ENCODE measurements around the gene FOXP1.
A peak's percentile ranks its signal among the peaks of the same experiment; 100 is the strongest.

The FOXP1 gene

DNA sequence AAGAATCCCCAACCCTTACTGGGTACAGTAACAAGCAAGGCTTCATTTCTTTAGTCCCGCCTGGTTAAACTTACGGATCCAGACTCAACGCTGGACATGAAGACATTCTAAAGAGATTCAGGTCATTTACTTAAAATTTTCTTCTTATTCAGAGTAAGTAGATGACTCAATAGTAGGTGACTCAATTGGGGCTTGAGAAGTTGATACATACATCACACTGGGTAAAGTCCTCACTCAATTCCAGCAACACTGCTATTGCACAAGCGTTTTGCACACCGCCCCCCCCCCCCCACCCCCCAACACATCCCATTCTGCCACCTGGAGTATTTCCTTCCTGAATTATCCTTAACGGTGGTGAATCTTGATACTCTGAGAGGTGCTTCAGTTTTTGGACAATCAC lies 610.0 kb downstream of the FOXP1 start:
- no peaks in the 10 kb centered on the region for H3K27me3 Mint-ChIP-seq (ENCODE audit: low read depth)
- no peak overlapping the region for H3K27ac Mint-ChIP-seq
- no peaks in the 10 kb centered on the region for H3K9me3 Mint-ChIP-seq
- peaks cover 5% of the 10 kb centered on the region for H3K4me1 Mint-ChIP-seq
- TF ChIP-seq, protein P1, sequence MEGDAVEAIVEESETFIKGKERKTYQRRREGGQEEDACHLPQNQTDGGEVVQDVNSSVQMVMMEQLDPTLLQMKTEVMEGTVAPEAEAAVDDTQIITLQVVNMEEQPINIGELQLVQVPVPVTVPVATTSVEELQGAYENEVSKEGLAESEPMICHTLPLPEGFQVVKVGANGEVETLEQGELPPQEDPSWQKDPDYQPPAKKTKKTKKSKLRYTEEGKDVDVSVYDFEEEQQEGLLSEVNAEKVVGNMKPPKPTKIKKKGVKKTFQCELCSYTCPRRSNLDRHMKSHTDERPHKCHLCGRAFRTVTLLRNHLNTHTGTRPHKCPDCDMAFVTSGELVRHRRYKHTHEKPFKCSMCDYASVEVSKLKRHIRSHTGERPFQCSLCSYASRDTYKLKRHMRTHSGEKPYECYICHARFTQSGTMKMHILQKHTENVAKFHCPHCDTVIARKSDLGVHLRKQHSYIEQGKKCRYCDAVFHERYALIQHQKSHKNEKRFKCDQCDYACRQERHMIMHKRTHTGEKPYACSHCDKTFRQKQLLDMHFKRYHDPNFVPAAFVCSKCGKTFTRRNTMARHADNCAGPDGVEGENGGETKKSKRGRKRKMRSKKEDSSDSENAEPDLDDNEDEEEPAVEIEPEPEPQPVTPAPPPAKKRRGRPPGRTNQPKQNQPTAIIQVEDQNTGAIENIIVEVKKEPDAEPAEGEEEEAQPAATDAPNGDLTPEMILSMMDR (IDR thresholded peaks at IDR 0.05; ENCODE audit: unreplicated experiment in 3 of 3): no peak
- no peak overlapping the region for H3K4me3 Mint-ChIP-seq
- H3K36me3 Mint-ChIP-seq (ENCODE audit: low read depth): peaks cover 81% of the 10 kb centered on the region

DNA sequence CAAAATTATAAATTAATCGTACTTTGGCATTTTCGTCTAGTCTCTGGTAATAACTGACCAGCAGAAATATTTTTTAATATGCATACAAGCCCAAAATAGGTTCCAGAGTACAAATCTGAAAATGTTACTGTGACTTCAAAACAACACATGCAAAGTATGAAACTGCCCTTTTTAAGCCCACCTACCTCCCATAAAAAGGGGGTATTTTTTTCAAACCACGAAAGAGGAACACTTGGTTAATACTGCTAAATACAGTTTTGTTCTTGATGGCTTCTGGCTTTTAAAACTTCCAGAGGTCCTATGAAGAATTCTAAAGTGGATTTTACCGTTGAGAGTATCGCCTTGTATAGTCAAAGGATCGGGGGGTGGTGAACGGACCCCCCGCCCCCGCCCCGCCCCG lies 610.7 kb downstream of the FOXP1 start:
- no peak overlapping the region for H3K27ac Mint-ChIP-seq
- peaks cover 5% of the 10 kb centered on the region for H3K4me1 Mint-ChIP-seq
- peaks cover 80% of the 10 kb centered on the region for H3K36me3 Mint-ChIP-seq (ENCODE audit: low read depth)
- H3K9me3 Mint-ChIP-seq: no peaks in the 10 kb centered on the region
- TF ChIP-seq, protein P1 (IDR thresholded peaks at IDR 0.05; ENCODE audit: unreplicated experiment in 3 of 3): no peak
- no peaks in the 10 kb centered on the region for H3K27me3 Mint-ChIP-seq (ENCODE audit: low read depth)
- H3K4me3 Mint-ChIP-seq: no peak overlapping the region

DNA sequence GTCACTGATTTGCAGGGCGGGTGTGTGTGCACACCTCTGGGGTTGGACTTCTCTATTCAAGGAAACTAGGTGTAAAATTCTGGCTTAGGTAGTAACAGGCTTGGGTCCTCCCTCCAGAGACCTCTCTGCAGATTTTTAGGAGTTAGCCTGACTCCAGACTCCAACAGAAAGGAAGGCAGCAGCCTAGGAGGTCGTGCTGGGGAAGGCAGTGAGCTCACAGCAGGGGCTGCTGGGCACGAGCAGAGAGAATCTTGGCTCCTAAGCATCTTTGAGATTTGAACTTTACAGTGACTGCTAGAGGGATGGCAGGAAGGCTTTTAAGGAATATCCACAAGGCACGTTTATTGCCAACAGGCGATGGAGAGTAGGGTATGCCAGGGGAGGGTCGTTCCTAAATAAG lies 612.6 kb downstream of the FOXP1 start:
- no peak overlapping the region for H3K4me3 Mint-ChIP-seq
- TF ChIP-seq, protein P1 (IDR thresholded peaks at IDR 0.05; ENCODE audit: unreplicated experiment in 3 of 3): no peak
- H3K27ac Mint-ChIP-seq: peak overlapping the region in 1 of 3 experiments; percentile 40
- H3K27me3 Mint-ChIP-seq (ENCODE audit: low read depth): no peaks in the 10 kb centered on the region
- H3K36me3 Mint-ChIP-seq (ENCODE audit: low read depth): peaks cover 66% of the 10 kb centered on the region
- no peaks in the 10 kb centered on the region for H3K9me3 Mint-ChIP-seq
- H3K4me1 Mint-ChIP-seq: peaks cover 5% of the 10 kb centered on the region

DNA sequence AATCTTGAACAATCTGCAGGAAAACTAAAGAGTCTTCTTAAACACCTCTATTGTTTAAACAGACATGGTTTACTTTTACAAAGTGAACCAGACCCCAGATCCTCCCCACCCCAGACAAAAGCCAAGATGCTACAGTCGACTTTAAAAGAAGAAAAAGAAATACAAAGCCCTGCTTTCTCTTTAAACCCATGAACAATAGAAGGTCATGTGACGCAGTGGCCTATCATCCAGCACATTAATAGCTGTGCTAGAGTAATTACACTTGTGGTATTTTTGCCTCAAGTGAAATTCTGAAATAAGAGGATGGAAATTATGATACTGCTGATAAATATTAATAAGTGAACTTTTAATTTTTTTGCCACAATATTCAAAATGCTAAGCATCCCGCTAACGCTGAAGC lies 613.4 kb downstream of the FOXP1 start:
- H3K4me3 Mint-ChIP-seq: no peak overlapping the region
- no peaks in the 10 kb centered on the region for H3K27me3 Mint-ChIP-seq (ENCODE audit: low read depth)
- no peaks in the 10 kb centered on the region for H3K9me3 Mint-ChIP-seq
- H3K36me3 Mint-ChIP-seq (ENCODE audit: low read depth): peaks cover 64% of the 10 kb centered on the region
- peaks cover 5% of the 10 kb centered on the region for H3K4me1 Mint-ChIP-seq
- peak overlapping the region in 1 of 3 experiments; percentile 3 for H3K27ac Mint-ChIP-seq
- TF ChIP-seq, protein P1 (IDR thresholded peaks at IDR 0.05; ENCODE audit: unreplicated experiment in 3 of 3): no peak

DNA sequence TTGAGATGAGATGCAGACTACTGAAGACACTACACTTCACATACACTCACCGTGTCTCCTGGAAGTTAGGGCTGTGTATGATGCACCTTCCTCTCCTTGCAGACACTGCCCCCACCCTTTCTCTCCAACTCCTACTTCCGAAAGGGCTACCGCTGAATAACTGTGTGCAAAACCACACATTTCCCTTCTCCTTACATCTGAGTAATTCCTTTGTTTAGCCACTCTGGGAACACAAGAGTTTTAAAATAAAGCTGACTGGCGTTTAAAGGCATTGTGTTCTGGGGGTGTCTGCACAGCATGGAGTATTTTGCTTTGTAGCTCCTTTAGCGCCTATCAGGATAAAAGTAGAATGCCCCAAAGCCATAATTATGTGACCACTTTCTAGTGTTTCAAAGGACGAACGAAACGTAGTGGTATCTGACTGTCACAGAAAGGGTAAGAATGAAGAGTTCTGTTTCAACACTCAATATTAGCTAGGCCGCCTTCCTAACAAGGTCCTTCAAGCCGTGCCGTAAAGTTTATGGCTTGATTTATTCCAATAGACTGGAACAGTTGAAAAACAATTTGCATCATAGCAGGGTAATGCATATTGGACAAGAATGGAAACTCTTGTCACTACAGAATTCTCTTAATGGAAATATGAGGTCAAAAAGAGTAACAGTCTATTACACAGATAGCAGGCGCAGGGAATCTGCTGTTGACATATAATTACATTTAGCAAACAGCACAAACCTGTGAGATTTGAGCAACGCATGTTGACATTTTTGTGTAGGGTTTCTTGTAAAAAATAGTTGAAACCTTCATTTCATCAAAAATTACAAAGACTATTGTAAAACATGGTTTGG lies 619.9 kb downstream of the FOXP1 start:
- Mint-ChIP-seq H3K27ac (peak overlapping the region in 1 of 3 experiments; percentile 51), H3K36me3 (ENCODE audit: low read depth) (peaks cover 58% of the 10 kb centered on the region), H3K4me1 (peaks cover 5% of the 10 kb centered on the region), H3K27me3 (ENCODE audit: low read depth) (no peaks in the 10 kb centered on the region), H3K4me3 (no peak overlapping the region), H3K9me3 (no peaks in the 10 kb centered on the region)
- TF ChIP-seq, protein P1 (IDR thresholded peaks at IDR 0.05; ENCODE audit: unreplicated experiment in 3 of 3): no peak
